Glomerular visceral epithelial cell (primary cell): ENCODE results near the gene SEMA4D.

Experiments used
- DNase-seq: peaks from one replicate; pipeline ENCODE4 v3.0.0-alpha.2; 2016; ENCODE audit errors: extremely low spot score

The SEMA4D gene

GRCh38 chr9:89529243-89530035 is 31.5 kb upstream of the SEMA4D start:
- no peak for DNase-seq

GRCh38 chr9:89528540-89528939 is 30.6 kb upstream of the SEMA4D start:
- DNase-seq, result no peak

- DNase-seq, result no peak
Observed at GRCh38 chr9:89528131-89528530, 30.2 kb upstream of the SEMA4D start.

- no peak for DNase-seq
Observed at GRCh38 chr9:89527084-89527483, 29.2 kb upstream of the SEMA4D start.

- no peak for DNase-seq
Observed at GRCh38 chr9:89526667-89527066, 28.8 kb upstream of the SEMA4D start.

GRCh38 chr9:89525446-89526374 is 27.8 kb upstream of the SEMA4D start:
- no peak for DNase-seq

GRCh38 chr9:89524963-89525362 is 27.1 kb upstream of the SEMA4D start:
- no peak for DNase-seq

- DNase-seq, result no peak
Observed at GRCh38 chr9:89523948-89524347, 26.0 kb upstream of the SEMA4D start.

- DNase-seq, result no peak
Observed at GRCh38 chr9:89522959-89523285, 25.0 kb upstream of the SEMA4D start.

- no peak for DNase-seq
Observed at GRCh38 chr9:89522261-89522958, 24.5 kb upstream of the SEMA4D start.

GRCh38 chr9:89519366-89519805 is 21.5 kb upstream of the SEMA4D start:
- peak; percentile 67 for DNase-seq

- no peak for DNase-seq
Observed at GRCh38 chr9:89518466-89519365, 20.8 kb upstream of the SEMA4D start.

- peak; percentile 61 for DNase-seq
Observed at GRCh38 chr9:89515416-89515815, 17.5 kb upstream of the SEMA4D start.

GRCh38 chr9:89514956-89515355 is 17.0 kb upstream of the SEMA4D start:
- no peak for DNase-seq

- DNase-seq, result no peak
Observed at GRCh38 chr9:89514337-89514736, 16.4 kb upstream of the SEMA4D start.

GRCh38 chr9:89513837-89514236 is 15.9 kb upstream of the SEMA4D start:
- DNase-seq, result no peak

- DNase-seq, result no peak
Observed at GRCh38 chr9:89512382-89512781, 14.5 kb upstream of the SEMA4D start.

GRCh38 chr9:89508951-89509615 is 11.2 kb upstream of the SEMA4D start:
- DNase-seq, result no peak

- DNase-seq, result peak; percentile 49
Observed at GRCh38 chr9:89505911-89506310, 8.0 kb upstream of the SEMA4D start.

GRCh38 chr9:89505048-89505447 is 7.1 kb upstream of the SEMA4D start:
- no peak for DNase-seq

GRCh38 chr9:89502671-89503070 is 4.8 kb upstream of the SEMA4D start:
- no peak for DNase-seq
